OCI-M2 (cell line): Measurements from ENCODE around the gene TROAP.

Experiments used
- DNase-seq: peaks from one replicate; lab custom pipeline; 2025; ENCODE audit not compliant: unreplicated experiment; lab: John Stamatoyannopoulos, UW

The TROAP gene

DNA sequence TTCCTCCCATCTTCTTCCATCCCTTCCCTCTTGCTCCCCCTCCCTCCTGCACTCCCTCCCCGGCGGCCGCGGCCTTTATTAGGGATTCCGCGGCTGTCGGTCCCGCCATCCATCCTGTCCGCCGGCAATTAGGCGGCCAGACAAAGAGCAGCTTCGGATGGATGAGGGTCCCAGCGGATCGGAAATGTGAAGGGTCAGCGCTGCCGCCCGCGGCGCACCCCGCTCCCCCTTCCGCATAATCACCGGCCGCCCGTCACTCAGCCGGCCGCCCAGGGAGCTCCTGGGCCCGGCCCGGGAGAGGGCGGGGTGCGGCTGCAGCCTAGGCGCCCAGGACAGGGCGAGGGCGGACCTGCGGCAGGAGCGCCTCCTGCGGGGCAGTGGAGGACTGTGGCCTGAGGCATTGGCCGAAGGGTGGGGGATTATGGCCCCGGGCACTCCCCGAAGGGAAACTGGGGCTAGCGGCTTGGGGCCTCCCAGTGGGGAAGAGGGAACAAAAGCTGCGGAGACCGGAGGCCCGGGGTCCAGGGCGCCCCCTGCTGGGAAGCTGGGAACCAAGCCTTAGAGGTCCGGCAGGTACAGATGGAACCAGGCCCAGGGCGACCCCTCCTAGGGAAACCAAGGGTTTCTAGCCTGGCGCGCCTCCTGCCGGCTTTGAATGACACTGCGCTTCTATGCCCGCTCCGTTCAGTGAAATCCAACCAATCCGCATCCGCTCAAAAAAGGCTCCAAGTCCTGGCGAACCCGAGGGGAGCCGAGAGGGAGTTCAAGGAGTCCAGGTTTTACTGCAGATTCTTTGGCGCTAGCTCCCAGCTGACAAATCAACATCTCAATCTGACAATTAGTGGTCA is 19.2 kb downstream of the TROAP start:
- no peak for DNase-seq

- no peak for DNase-seq
These were observed 20.1 kb downstream of the TROAP start for GRCh38 chr12:49342914-49343731.

- no peak for DNase-seq
These were observed 21.5 kb downstream of the TROAP start for GRCh38 chr12:49344486-49345050.

DNA sequence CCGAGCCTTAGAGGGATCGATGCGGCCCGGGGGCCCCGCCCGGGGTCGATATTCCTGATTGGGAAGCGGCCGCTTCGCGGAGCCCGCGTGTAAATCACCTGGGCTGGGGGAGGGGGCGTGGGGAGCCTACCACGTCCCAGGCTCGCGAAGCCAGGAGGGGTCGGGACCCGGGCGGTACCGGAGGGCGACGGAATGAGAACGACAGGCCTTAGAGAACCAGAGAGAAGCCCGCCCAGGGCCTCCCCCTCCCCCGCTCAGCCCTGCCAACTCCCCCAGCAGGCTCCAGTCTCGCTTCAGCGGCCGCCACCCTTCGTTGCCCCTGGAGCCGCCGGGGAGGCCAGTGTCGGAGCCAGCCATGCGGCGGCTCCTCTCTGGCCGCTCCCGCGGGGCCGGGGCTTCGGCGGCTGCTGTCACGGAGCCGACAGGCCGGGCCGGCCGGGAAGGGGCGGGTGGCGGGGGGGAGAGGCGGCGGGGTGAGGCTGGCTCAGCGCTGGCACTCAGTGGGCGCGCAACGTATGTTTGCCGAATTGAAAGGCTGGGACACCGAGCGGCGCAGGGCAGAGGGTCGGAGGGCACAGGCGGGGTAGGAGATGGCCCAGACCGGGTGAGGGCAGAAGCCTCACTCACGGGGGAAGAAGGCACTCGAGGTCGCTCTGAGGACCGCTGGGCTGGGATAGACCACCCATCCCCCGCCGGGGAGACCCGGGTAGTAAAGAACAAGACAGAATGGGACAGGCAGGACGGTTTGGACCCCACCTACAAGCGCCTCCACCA is 22.2 kb downstream of the TROAP start:
- DNase-seq, result no peak

- DNase-seq, result no peak
These were observed 23.0 kb downstream of the TROAP start for GRCh38 chr12:49345825-49346658.

GRCh38 chr12:49346659-49347310 is 23.7 kb downstream of the TROAP start, which contains the start of gene DNAJC22:
TSS of gene DNAJC22 (plus strand) at chr12:49346888. CDS start at chr12:49348873, 1,985 bp downstream.
- DNase-seq, result no peak

DNA sequence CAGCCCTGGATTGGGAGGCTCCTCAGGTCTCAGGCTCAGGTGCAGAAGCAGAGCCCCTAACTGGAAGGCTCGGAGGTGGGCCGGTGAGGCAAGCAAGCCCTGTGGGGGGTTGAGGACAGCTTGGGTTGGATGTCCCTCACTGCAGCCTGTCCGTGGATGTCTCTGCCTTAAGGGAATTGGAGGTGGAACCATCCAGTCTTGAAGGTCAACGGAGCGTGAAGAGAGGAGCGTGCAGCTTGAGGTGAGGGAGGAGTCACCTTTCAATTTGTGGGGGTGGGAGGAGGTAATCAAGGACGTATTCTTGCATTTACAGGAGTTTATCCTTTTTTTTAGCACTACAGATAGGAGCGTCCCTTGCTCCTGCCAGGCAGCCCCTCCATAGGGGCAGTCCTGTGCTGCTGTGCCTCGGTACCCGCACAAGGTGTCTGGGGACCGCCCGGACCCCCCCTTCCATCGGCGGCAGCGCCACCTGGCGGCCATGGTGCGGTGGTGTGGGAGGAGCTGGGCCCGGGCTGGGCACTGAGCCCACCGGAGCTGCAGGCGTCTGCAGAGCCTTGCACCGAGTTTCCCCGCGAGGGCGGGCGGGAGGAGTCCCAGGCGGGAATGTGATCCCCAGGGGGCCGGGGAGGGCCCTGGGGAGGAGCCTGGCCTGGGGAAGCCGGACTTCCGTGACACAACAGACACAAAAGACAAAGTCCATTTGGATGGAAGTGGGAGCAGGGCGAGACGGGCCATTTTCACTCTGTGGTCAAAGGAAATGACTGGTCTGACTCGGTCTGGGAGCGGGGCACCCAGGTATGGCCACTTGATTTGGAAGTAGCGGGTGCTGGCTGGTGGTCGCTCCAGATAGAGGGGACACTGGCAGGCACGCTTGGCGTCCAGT is 24.5 kb downstream of the TROAP start:
- DNase-seq, result no peak

DNA sequence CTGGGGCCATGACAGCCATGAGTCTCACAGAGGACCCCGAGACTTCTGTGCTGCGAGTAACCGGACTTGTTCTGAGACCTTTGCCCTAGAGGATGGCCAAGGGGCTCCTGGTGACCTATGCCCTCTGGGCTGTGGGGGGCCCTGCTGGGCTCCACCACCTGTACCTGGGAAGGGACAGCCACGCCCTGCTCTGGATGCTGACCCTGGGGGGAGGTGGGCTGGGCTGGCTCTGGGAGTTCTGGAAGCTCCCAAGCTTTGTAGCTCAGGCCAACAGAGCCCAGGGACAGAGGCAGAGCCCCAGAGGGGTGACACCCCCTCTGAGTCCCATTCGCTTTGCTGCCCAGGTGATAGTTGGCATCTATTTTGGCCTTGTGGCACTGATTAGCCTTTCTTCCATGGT is 25.7 kb downstream of the TROAP start:
- DNase-seq, result no peak

- DNase-seq, result no peak
These were observed 26.2 kb downstream of the TROAP start for GRCh38 chr12:49349266-49349665.

- DNase-seq, result no peak
These were observed 29.3 kb downstream of the TROAP start for GRCh38 chr12:49352351-49352750.

DNA sequence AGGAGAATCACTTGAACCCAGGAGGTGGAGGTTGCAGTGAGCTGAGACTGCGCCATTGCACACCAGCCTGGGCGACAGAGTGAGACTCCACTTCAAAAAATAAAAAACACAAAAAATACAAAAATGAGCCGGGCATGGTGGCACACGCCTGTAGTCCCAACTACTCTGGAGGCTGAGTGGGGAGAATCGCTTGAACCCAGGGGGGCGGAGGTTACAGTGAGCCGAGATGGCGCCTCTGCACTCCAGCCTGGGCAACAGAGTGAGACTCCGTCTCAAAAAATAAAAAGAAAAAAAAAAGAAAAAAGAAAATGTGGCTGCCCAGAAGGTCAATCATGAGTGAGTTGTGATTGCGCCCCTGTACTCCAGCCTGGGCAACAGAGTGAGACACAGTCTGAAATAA is 32.9 kb downstream of the TROAP start:
- no peak for DNase-seq

GRCh38 chr12:49357103-49357678 is 34.1 kb downstream of the TROAP start:
- DNase-seq, result no peak

- DNase-seq, result peak; percentile 35
These were observed 35.6 kb downstream of the TROAP start for GRCh38 chr12:49358483-49359141.

- no peak for DNase-seq
These were observed 36.6 kb downstream of the TROAP start for GRCh38 chr12:49359671-49360070.

- no peak for DNase-seq
These were observed 39.0 kb downstream of the TROAP start for GRCh38 chr12:49362077-49362476.

DNA sequence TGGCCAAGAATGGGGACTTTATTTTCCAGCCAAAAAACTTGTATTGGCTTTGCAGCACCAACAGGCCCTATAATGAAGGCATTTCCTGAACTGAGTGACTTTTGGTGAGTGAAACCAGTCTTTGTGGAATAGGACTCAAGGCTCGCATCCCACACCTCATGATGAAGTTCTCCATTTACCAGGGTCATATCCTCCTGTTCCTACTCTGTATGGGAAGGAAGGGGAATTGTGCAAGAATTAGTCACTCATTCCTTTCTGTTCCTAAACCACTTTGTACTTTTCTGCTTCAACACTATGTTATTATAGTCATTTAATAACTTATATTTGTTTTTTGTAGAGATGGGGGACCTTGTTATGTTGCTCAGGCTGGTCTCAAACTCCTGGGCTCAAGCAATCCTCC is 41.9 kb downstream of the TROAP start:
- DNase-seq, result no peak

DNA sequence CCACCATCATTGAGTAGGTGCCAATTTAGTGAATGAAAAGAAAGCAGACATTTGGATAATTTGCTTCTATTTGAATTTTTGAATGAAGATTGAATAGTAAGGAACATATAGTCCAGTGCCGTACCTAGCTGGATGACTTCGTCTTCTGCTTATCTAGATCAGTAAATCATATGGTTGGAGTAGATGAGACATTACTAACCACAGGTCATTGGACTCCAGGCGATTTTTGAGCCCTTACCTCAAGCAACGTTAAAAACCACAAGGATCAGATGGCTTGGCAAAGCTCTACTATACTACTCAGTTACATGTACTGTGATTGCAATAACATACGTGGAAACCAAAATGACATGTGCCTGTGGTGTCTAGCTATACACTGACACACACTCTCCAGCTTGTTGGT is 42.5 kb downstream of the TROAP start:
- no peak for DNase-seq
